Measurements from ENCODE around the gene TMOD1.

GRCh38 chr9:97518909-97519307 lies 17.4 kb downstream of the TMOD1 start:
- no peak for TF ChIP-seq EZH2 (IDR thresholded peaks at IDR 0.05; ENCODE audit: insufficient read depth, poor library complexity, severe bottlenecking)
- TF ChIP-seq EZH2phosphoT487 (IDR thresholded peaks at IDR 0.05; ENCODE audit: insufficient read depth, low read depth), result no peak
